IPS DF 4.7 (cell line): Measurements from ENCODE around the gene ARHGAP29.
"Not testable (repeated sequence)": the region's sequence is repeated elsewhere in the genome, so short reads cannot be mapped to it uniquely, and the experiment has no call there.

Experiments used
- DNase-seq: peaks from one replicate; pipeline ENCODE4 v3.0.0-alpha.2; 2013; ENCODE audit warnings: low spot score; ENCODE audit errors: extremely low read depth

ARHGAP29 gene

GRCh38 chr1:94178901-94179300 lies 58.5 kb downstream of the ARHGAP29 start:
- DNase-seq, result no peak

- no peak for DNase-seq
Measured at GRCh38 chr1:94169126-94169525, 68.3 kb downstream of the ARHGAP29 start.

GRCh38 chr1:94165843-94166242 lies 71.5 kb downstream of the ARHGAP29 start:
- DNase-seq, result no peak

GRCh38 chr1:94164885-94165284 lies 72.5 kb downstream of the ARHGAP29 start:
- not testable (repeated sequence) for DNase-seq

GRCh38 chr1:94164121-94164520 lies 73.3 kb downstream of the ARHGAP29 start:
- not testable (repeated sequence) for DNase-seq

- DNase-seq, result not testable (repeated sequence)
Measured at GRCh38 chr1:94163249-94163648, 74.1 kb downstream of the ARHGAP29 start.

GRCh38 chr1:94160811-94161210 lies 76.6 kb downstream of the ARHGAP29 start:
- no peak for DNase-seq

GRCh38 chr1:94156096-94156625 lies 81.2 kb downstream of the ARHGAP29 start:
- no peak for DNase-seq

GRCh38 chr1:94154989-94155388 lies 82.4 kb downstream of the ARHGAP29 start:
- DNase-seq, result no peak

- DNase-seq, result no peak
Measured at GRCh38 chr1:94153133-94153532, 84.3 kb downstream of the ARHGAP29 start.

GRCh38 chr1:94149166-94149565 lies 88.2 kb downstream of the ARHGAP29 start:
- not testable (repeated sequence) for DNase-seq

GRCh38 chr1:94146273-94146672 lies 91.1 kb downstream of the ARHGAP29 start:
- no peak for DNase-seq

GRCh38 chr1:94144836-94145235 lies 92.5 kb downstream of the ARHGAP29 start:
- no peak for DNase-seq

GRCh38 chr1:94143809-94144176 lies 93.6 kb downstream of the ARHGAP29 start:
- DNase-seq, result no peak

- no peak for DNase-seq
Measured at GRCh38 chr1:94143173-94143808, 94.1 kb downstream of the ARHGAP29 start.

GRCh38 chr1:94142583-94142982 lies 94.8 kb downstream of the ARHGAP29 start:
- DNase-seq, result no peak

- no peak for DNase-seq
Measured at GRCh38 chr1:94142022-94142421, 95.4 kb downstream of the ARHGAP29 start.

- no peak for DNase-seq
Measured at GRCh38 chr1:94132111-94132510, 105.3 kb downstream of the ARHGAP29 start.

GRCh38 chr1:94130851-94131595 lies 106.4 kb downstream of the ARHGAP29 start:
- no peak for DNase-seq

- DNase-seq, result no peak
Measured at GRCh38 chr1:94126651-94127050, 110.7 kb downstream of the ARHGAP29 start.

GRCh38 chr1:94125551-94126514 lies 111.6 kb downstream of the ARHGAP29 start:
- no peak for DNase-seq

- no peak for DNase-seq
Measured at GRCh38 chr1:94124538-94124937, 112.8 kb downstream of the ARHGAP29 start.
